HL-60/S4 treated with retinoic acid at 250 ng/mL for 4 days and 3 days (cell line): ENCODE data around the gene DMP1.

Experiments
- in situ Hi-C: fragments of 300-500 bp; cut with MboI; formaldehyde crosslinking; loops from 2 replicates; pipeline ENCODE4 v1.7.0; 2022; ENCODE audit warnings: low sequenced_read_pairs

DMP1 gene

GRCh38 chr4:87649980-87650379 lies at the start of gene DMP1:
Gene DMP1 (plus strand): TSS chr4:87650280. CDS start chr4:87656493, 6,213 bp downstream.
- in situ Hi-C loops = no loop called here

- in situ Hi-C loops = no loop called here
These were observed 48.7 kb upstream of the DMP1 start for GRCh38 chr4:87601361-87601760.

- in situ Hi-C loops = no loop called here
These were observed 41.9 kb upstream of the DMP1 start, which contains the start of gene DSPP for GRCh38 chr4:87608229-87608628. Gene DSPP (plus strand): TSS chr4:87608529. CDS start chr4:87610909, 2,380 bp downstream.

GRCh38 chr4:87614292-87614890 lies 35.7 kb upstream of the DMP1 start:
- in situ Hi-C loops = no loop called here

GRCh38 chr4:87616268-87616667 lies 33.8 kb upstream of the DMP1 start:
- in situ Hi-C loops = no loop called here

- in situ Hi-C loops = no loop called here
These were observed 30.0 kb upstream of the DMP1 start for GRCh38 chr4:87620086-87620485.

- in situ Hi-C loops = no loop called here
These were observed 29.6 kb upstream of the DMP1 start for GRCh38 chr4:87620491-87620890.

GRCh38 chr4:87622303-87622702 lies 27.8 kb upstream of the DMP1 start:
- in situ Hi-C loops = no loop called here

GRCh38 chr4:87624698-87625097 lies 25.4 kb upstream of the DMP1 start:
- in situ Hi-C loops = no loop called here

- in situ Hi-C loops = no loop called here
These were observed 18.4 kb upstream of the DMP1 start for GRCh38 chr4:87631668-87632067.

GRCh38 chr4:87632469-87632868 lies 17.6 kb upstream of the DMP1 start:
- in situ Hi-C loops = no loop called here

GRCh38 chr4:87633243-87633642 lies 16.8 kb upstream of the DMP1 start:
- in situ Hi-C loops = no loop called here

- in situ Hi-C loops = no loop called here
These were observed 5.8 kb upstream of the DMP1 start for GRCh38 chr4:87644286-87644685.

- in situ Hi-C loops = no loop called here
These were observed 858 bp downstream of the DMP1 start for GRCh38 chr4:87650938-87651337.

- in situ Hi-C loops = no loop called here
These were observed 1.9 kb downstream of the DMP1 start for GRCh38 chr4:87651941-87652340.

GRCh38 chr4:87654487-87655044 lies 4.5 kb downstream of the DMP1 start:
- in situ Hi-C loops = no loop called here

GRCh38 chr4:87657525-87657924 lies 7.4 kb downstream of the DMP1 start:
- in situ Hi-C loops = no loop called here

GRCh38 chr4:87659247-87659931 lies 9.3 kb downstream of the DMP1 start:
- in situ Hi-C loops = no loop called here

- in situ Hi-C loops = no loop called here
These were observed 12.8 kb downstream of the DMP1 start for GRCh38 chr4:87662871-87663270.

GRCh38 chr4:87669373-87669772 lies 19.3 kb downstream of the DMP1 start:
- in situ Hi-C loops = no loop called here

- in situ Hi-C loops = loop anchor here (25.0 kb wide), 1 partner anchor 535 kb away; no protein-coding TSS in a partner anchor
These were observed 27.7 kb downstream of the DMP1 start for GRCh38 chr4:87677731-87678130.
